Activated T-cell treated with anti-CD3 and anti-CD28 coated beads for 4 hours (primary cell): Measurements from ENCODE around the gene KDM4E.
"Not testable (repeated sequence)": the region's sequence is repeated elsewhere in the genome, so short reads cannot be mapped to it uniquely, and the experiment has no call there.

Experiments
- DNase-seq: peaks from one replicate; pipeline ENCODE4 v3.0.0-alpha.2; 2020

KDM4E gene

GRCh38 chr11:95024958-95025357 lies at the start of gene KDM4E:
TSS of gene KDM4E (plus strand) at chr11:95025258. CDS start at chr11:95025558, 300 bp downstream.
- no peak for DNase-seq

GRCh38 chr11:94975599-94975998 lies 49.5 kb upstream of the KDM4E start:
- DNase-seq: no peak

GRCh38 chr11:94987378-94987777 lies 37.7 kb upstream of the KDM4E start:
- no peak for DNase-seq

- no peak for DNase-seq
Measured at GRCh38 chr11:94988748-94989147, 36.3 kb upstream of the KDM4E start.

GRCh38 chr11:94993400-94993943 lies 31.6 kb upstream of the KDM4E start:
- no peak for DNase-seq

- DNase-seq: no peak
Measured at GRCh38 chr11:94997437-94997836, 27.6 kb upstream of the KDM4E start.

- no peak for DNase-seq
Measured at GRCh38 chr11:94998285-94998684, 26.8 kb upstream of the KDM4E start.

GRCh38 chr11:95003716-95004115 lies 21.3 kb upstream of the KDM4E start:
- DNase-seq: no peak

- DNase-seq: no peak
Measured at GRCh38 chr11:95005642-95006041, 19.4 kb upstream of the KDM4E start.

- no peak for DNase-seq
Measured at GRCh38 chr11:95011376-95011775, 13.7 kb upstream of the KDM4E start.

- no peak for DNase-seq
Measured at GRCh38 chr11:95014184-95014821, 10.8 kb upstream of the KDM4E start.

- DNase-seq: no peak
Measured at GRCh38 chr11:95016139-95016538, 8.9 kb upstream of the KDM4E start.

GRCh38 chr11:95021468-95021867 lies 3.6 kb upstream of the KDM4E start:
- not testable (repeated sequence) for DNase-seq

GRCh38 chr11:95025594-95025993 lies 536 bp downstream of the KDM4E start:
- not testable (repeated sequence) for DNase-seq

- DNase-seq: no peak
Measured at GRCh38 chr11:95028357-95028756, 3.3 kb downstream of the KDM4E start.

- no peak for DNase-seq
Measured at GRCh38 chr11:95033051-95033450, 8.0 kb downstream of the KDM4E start.

- DNase-seq: no peak
Measured at GRCh38 chr11:95035316-95035715, 10.3 kb downstream of the KDM4E start.

GRCh38 chr11:95037356-95038035 lies 12.4 kb downstream of the KDM4E start:
- not testable (repeated sequence) for DNase-seq

GRCh38 chr11:95042239-95042638 lies 17.2 kb downstream of the KDM4E start:
- DNase-seq: no peak

- no peak for DNase-seq
Measured at GRCh38 chr11:95042906-95043305, 17.8 kb downstream of the KDM4E start.

- DNase-seq: no peak
Measured at GRCh38 chr11:95044010-95044409, 19.0 kb downstream of the KDM4E start.

GRCh38 chr11:95045812-95046211 lies 20.8 kb downstream of the KDM4E start:
- no peak for DNase-seq

GRCh38 chr11:95049122-95049521 lies 24.1 kb downstream of the KDM4E start, which contains the start of gene KDM4F:
TSS of gene KDM4F (plus strand) at chr11:95049422.
- not testable (repeated sequence) for DNase-seq

GRCh38 chr11:95050595-95051202 lies 25.6 kb downstream of the KDM4E start:
- no peak for DNase-seq
